GM23338 (cell line): ENCODE measurements around the gene NIPAL1. TPM values are rescaled to one million over a fixed set of nuclear protein-coding genes. Genes with fewer than 3 reads are reported as not detected.

Source experiments
- ATAC-seq: fragments of 200-7000 bp; cut with Tn5 transposase; 3 replicates; pipeline ENCODE4 v1.9.1; 2020
- DNase-seq: peaks from one replicate; pipeline ENCODE4 v3.0.0-alpha.2; 2015; ENCODE audit warnings: low spot score
- H2AFZ ChIP-seq: fragments of 200-600 bp; sonication (generic); 2 replicates; pipeline ENCODE4 v1.8.0; 2016; ENCODE audit warnings: antibody characterized with exemption, mild to moderate bottlenecking, moderate library complexity
- H3F3A ChIP-seq: fragments of 200-600 bp; sonication (generic); replicated peaks from 2 replicates; pipeline ENCODE4 v1.8.0; 2017; ENCODE audit warnings: antibody characterized with exemption, mixed run types, low read depth
- H3K27ac ChIP-seq: fragments of 200-600 bp; sonication (generic); 2 replicates; pipeline ENCODE4 v1.6.1; 2016; ENCODE audit warnings: low read depth
- H3K27me3 ChIP-seq: fragments of 200-600 bp; sonication (generic); 2 replicates; pipeline ENCODE4 v1.8.0; 2016; ENCODE audit warnings: mild to moderate bottlenecking, mixed run types, moderate library complexity; ENCODE audit not compliant: insufficient read depth
- H3K36me3 ChIP-seq: fragments of 200-600 bp; sonication (generic); 2 replicates; pipeline ENCODE4 v1.8.0; 2016; ENCODE audit warnings: mild to moderate bottlenecking; ENCODE audit not compliant: insufficient read depth
- H3K4me1 ChIP-seq: fragments of 200-600 bp; sonication (generic); 2 replicates; pipeline ENCODE4 v1.8.0; 2016; ENCODE audit warnings: mild to moderate bottlenecking, moderate library complexity; ENCODE audit not compliant: insufficient read depth
- H3K4me2 ChIP-seq: fragments of 200-600 bp; sonication (generic); 2 replicates; pipeline ENCODE4 v1.7.1; 2017; ENCODE audit warnings: mixed run types
- H3K4me3 ChIP-seq: fragments of 200-600 bp; sonication (generic); 2 replicates; pipeline ENCODE4 v1.6.1; 2016; ENCODE audit warnings: mixed run types
- H3K79me2 ChIP-seq: fragments of 200-600 bp; sonication (generic); replicated peaks from 2 replicates; pipeline ENCODE4 v1.8.0; 2017; ENCODE audit warnings: mild to moderate bottlenecking; ENCODE audit not compliant: insufficient read depth
- H3K9me2 ChIP-seq: fragments of 200-600 bp; sonication (generic); 2 replicates; pipeline ENCODE4 v1.8.0; 2017; ENCODE audit not compliant: insufficient read depth
- H4K20me1 ChIP-seq: fragments of 200-600 bp; sonication (generic); replicated peaks from 2 replicates; pipeline ENCODE4 v1.8.0; 2017; ENCODE audit warnings: mild to moderate bottlenecking; ENCODE audit not compliant: insufficient read depth
- H3K27ac Mint-ChIP-seq: 2 replicates; pipeline ENCODE4 v1.8.0; 2020; ENCODE audit warnings: inconsistent platforms, mild to moderate bottlenecking, moderate library complexity, mixed read lengths
- H3K27me3 Mint-ChIP-seq: 3 replicates; pipeline ENCODE4 v1.8.0; 2022; ENCODE audit warnings: low read depth, mild to moderate bottlenecking, moderate library complexity, mixed read lengths, inconsistent platforms; ENCODE audit not compliant: insufficient read depth, poor library complexity
- H3K36me3 Mint-ChIP-seq: 3 replicates; pipeline ENCODE4 v1.8.0; 2021; ENCODE audit warnings: low read depth, mild to moderate bottlenecking, inconsistent platforms, moderate library complexity, mixed read lengths
- H3K4me1 Mint-ChIP-seq: 3 replicates; pipeline ENCODE4 v1.8.0; 2020; ENCODE audit warnings: mild to moderate bottlenecking, inconsistent platforms, mixed read lengths
- H3K4me3 Mint-ChIP-seq: 3 replicates; pipeline ENCODE4 v1.8.0; 2021; ENCODE audit warnings: moderate library complexity, mild to moderate bottlenecking, inconsistent platforms, mixed read lengths
- H3K9me3 Mint-ChIP-seq: 3 replicates; pipeline ENCODE4 v1.8.0; 2020; ENCODE audit warnings: moderate library complexity, mild to moderate bottlenecking, inconsistent platforms, mixed read lengths
- CREB1 ChIP-seq: fragments of 250-450 bp; sonication (Bioruptor Pico); IDR thresholded peaks from 2 replicates; pipeline ENCODE4 v1.5.0; 2020; ENCODE audit warnings: low read depth, mild to moderate bottlenecking, moderate library complexity
- ETS1 ChIP-seq: IDR thresholded peaks from 2 replicates; pipeline ENCODE4 v1.6.1; 2016; ENCODE audit warnings: antibody characterized with exemption
- EZH2 ChIP-seq: fragments of 200-600 bp; sonication (generic); IDR thresholded peaks from one replicate; pipeline ENCODE4 v1.8.0; 2017; ENCODE audit warnings: antibody characterized with exemption, mild to moderate bottlenecking, low read depth; ENCODE audit not compliant: unreplicated experiment
- EZH2phosphoT487 ChIP-seq: fragments of 200-600 bp; sonication (generic); IDR thresholded peaks from one replicate; pipeline ENCODE4 v1.8.1; 2018; ENCODE audit warnings: antibody characterized with exemption; ENCODE audit not compliant: unreplicated experiment
- JUNB ChIP-seq: IDR thresholded peaks from one replicate; pipeline ENCODE4 v1.6.1; 2016; ENCODE audit warnings: antibody characterized with exemption; ENCODE audit not compliant: unreplicated experiment
- NANOG ChIP-seq: IDR thresholded peaks from 2 replicates; pipeline ENCODE4 v1.6.1; 2016; ENCODE audit warnings: antibody characterized with exemption, borderline replicate concordance
- POLR2AphosphoS5 ChIP-seq: IDR thresholded peaks from 2 replicates; pipeline ENCODE4 v1.6.1; 2016; ENCODE audit warnings: antibody characterized with exemption, low read depth
- REST ChIP-seq: IDR thresholded peaks from one replicate; pipeline ENCODE4 v1.6.1; 2018; ENCODE audit warnings: antibody characterized with exemption; ENCODE audit not compliant: unreplicated experiment
- STAT1 ChIP-seq: IDR thresholded peaks from one replicate; pipeline ENCODE4 v1.6.1; 2016; ENCODE audit warnings: antibody characterized with exemption; ENCODE audit not compliant: unreplicated experiment
- ZNF114 ChIP-seq: fragments of 250-450 bp; sonication (Bioruptor Pico); IDR thresholded peaks from 2 replicates; pipeline ENCODE4 v1.5.0; 2020; ENCODE audit warnings: mild to moderate bottlenecking, moderate library complexity
- ZNF331 ChIP-seq: fragments of 250-450 bp; sonication (Bioruptor Pico); IDR thresholded peaks from 2 replicates; pipeline ENCODE4 v1.5.0; 2020; ENCODE audit warnings: low read depth, mild to moderate bottlenecking, moderate library complexity
- polyA plus RNA-seq: library from polyadenylated mRNA; unstranded; fragments of >200 nt; fragmentation: Nextera tagmentation; extraction: Ambion mirVana; gene quantifications from 2 replicates; pipeline ENCODE4 v1.2.1, GENCODE V29; 2016
- total RNA-seq: library from RNA; depleted of rRNA; stranded (reverse); fragments of >200 nt; shearing (Covaris generic); gene quantifications from 2 replicates; pipeline ENCODE4 v1.2.3, GENCODE V29; 2014
- TF ChIP-seq, protein P1 (sequence below), 2 experiments: fragments of 200-600 bp in 1 of 2; sonication (generic) in 1 of 2; conservative IDR thresholded peaks; 2 replicates each; pipeline versions ENCODE4 v1.5.1 to v1.6.1; 2016 to 2017; ENCODE audit warnings: antibody characterized with exemption in 2 of 2, low read depth in 2 of 2, mild to moderate bottlenecking in 2 of 2, moderate library complexity in 1 of 2

Gene NIPAL1
- total and polyA plus RNA-seq, 2 experiments from 2014 or later: 5.3 to 8.2 TPM

DNA sequence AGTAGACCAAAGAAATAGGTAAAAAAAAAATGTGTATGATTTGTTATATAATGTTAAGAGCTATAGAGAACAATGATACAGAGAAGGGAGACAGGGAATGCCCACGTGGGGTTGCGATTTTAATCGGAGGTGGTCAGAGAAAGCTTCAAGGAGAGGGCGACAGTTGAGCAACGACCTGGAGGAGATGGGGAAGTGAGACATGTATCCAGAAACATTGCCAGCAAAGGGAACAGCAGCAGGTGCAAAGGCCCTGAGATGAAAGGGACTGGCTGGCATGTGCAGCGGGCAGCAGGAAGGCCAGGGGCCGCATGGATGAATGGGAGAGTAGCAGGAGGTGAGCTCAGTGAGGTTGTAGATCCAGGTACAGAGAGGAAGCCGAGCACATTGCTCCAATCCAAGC, 32.9 kb downstream of the NIPAL1 start (continued):
- no peak for TF ChIP-seq STAT1
- no peak for TF ChIP-seq ZNF331 (CRISPR knock-in tag)
- TF ChIP-seq ETS1: no peak
- TF ChIP-seq NANOG: no peak
- TF ChIP-seq, protein P1, sequence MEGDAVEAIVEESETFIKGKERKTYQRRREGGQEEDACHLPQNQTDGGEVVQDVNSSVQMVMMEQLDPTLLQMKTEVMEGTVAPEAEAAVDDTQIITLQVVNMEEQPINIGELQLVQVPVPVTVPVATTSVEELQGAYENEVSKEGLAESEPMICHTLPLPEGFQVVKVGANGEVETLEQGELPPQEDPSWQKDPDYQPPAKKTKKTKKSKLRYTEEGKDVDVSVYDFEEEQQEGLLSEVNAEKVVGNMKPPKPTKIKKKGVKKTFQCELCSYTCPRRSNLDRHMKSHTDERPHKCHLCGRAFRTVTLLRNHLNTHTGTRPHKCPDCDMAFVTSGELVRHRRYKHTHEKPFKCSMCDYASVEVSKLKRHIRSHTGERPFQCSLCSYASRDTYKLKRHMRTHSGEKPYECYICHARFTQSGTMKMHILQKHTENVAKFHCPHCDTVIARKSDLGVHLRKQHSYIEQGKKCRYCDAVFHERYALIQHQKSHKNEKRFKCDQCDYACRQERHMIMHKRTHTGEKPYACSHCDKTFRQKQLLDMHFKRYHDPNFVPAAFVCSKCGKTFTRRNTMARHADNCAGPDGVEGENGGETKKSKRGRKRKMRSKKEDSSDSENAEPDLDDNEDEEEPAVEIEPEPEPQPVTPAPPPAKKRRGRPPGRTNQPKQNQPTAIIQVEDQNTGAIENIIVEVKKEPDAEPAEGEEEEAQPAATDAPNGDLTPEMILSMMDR (conservative IDR thresholded peaks at IDR 0.05; ENCODE audit: low read depth in 2 of 2): no peak
- no peak for TF ChIP-seq REST
- TF ChIP-seq EZH2: no peak
- no peak for TF ChIP-seq POLR2AphosphoS5
- TF ChIP-seq CREB1: no peak
- no peak for TF ChIP-seq ZNF114 (CRISPR knock-in tag)

DNA sequence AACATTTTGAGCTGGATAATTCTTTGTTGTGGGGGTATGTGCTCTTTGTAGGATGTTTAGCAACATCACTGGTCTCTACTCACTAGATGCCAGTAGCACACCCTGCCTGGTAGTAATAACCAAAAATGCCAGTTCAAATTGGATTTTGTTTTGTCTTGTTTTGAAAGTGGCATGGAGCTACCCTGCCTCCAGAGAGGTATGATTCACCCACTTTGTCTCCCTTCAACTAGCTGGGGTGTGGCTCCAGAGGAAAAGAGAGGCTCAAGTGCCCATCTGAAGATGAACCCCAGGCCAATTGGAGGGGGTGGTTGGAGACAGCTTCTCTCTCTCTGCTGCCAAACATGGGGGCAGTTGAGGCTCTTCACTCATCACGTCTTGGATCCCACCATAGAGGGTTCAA, 34.5 kb downstream of the NIPAL1 start:
- Histone ChIP-seq H3K4me3 (no peak overlapping the region), H3K9me2 (peaks cover 10% of the 10 kb centered on the region), H4K20me1 (no peaks in the 10 kb centered on the region), H2AFZ (no peak overlapping the region), H3K4me1 (no peaks in the 10 kb centered on the region; the same call in 1 of the 2 replicates), H3K36me3 (no peaks in the 10 kb centered on the region; the same call in 1 of the 2 replicates), H3K79me2 (no peaks in the 10 kb centered on the region), H3F3A (no peaks in the 10 kb centered on the region), H3K4me2 (no peak overlapping the region), H3K27ac (no peak overlapping the region), H3K27me3 (no peaks in the 10 kb centered on the region)
- H3K4me3 Mint-ChIP-seq: no peak overlapping the region
- no peak for ATAC-seq
- H3K27me3 Mint-ChIP-seq: no peaks in the 10 kb centered on the region
- peaks cover 6% of the 10 kb centered on the region; the same call in 1 of the 3 replicates for H3K4me1 Mint-ChIP-seq
- no peaks in the 10 kb centered on the region; the same call in 2 of the 3 replicates for H3K36me3 Mint-ChIP-seq
- peaks cover 2% of the 10 kb centered on the region; the same call in 1 of the 3 replicates for H3K9me3 Mint-ChIP-seq
- no peak overlapping the region for H3K27ac Mint-ChIP-seq
- DNase-seq: no peak
- TF ChIP-seq ZNF114 (CRISPR knock-in tag) (no peak), CREB1 (no peak), ZNF331 (CRISPR knock-in tag) (no peak), NANOG (no peak), STAT1 (no peak), JUNB (no peak), EZH2phosphoT487 (no peak), REST (no peak)
- TF ChIP-seq, protein P1 (conservative IDR thresholded peaks at IDR 0.05; ENCODE audit: low read depth in 2 of 2): no peak
